GM23248 (cell line): Measurements from ENCODE around the gene TRPM3.

ENCODE experiments used
- EZH2 ChIP-seq: fragments of 200-600 bp; sonication (generic); IDR thresholded peaks from 2 replicates; pipeline ENCODE4 v1.6.1; 2018; ENCODE audit warnings: antibody characterized with exemption, mild to moderate bottlenecking; ENCODE audit not compliant: insufficient read depth, poor library complexity, severe bottlenecking
- EZH2phosphoT487 ChIP-seq: fragments of 200-600 bp; sonication (generic); IDR thresholded peaks from 2 replicates; pipeline ENCODE4 v1.6.1; 2018; ENCODE audit warnings: antibody characterized with exemption, moderate library complexity, mild to moderate bottlenecking, low read depth; ENCODE audit not compliant: insufficient read depth

DNA sequence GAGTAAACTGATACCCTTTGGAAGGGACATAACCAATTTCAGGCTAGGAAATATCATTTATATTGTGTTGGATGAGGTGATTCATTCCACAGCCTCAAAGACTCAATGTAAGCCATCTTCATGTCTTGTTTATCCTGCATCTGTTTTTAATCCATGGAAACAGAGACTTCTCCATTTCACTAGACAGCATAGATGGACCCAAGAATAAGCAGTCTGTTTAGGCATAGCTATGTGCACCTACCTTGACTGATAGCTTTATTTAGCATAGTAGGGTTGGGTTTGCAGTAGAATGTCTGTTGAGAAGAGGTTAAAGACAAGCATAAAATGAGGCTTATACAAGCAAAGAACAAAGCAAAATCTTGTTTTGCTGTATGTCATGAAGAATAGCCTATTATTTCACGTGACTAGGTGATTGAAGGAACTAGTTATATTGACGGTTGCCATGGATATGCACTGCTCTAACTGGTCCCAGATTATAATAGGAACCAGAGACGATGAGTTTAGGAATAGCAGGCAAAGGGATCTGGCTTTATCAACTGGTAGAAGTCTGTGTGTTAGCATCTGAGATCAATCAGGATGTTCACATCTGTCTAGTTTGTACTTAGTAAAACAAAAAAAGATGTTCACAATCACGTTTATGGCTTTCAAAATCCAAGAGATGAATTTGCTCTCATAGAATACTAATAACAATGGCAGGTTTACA, 552.2 kb downstream of the TRPM3 start:
- TF ChIP-seq EZH2 (no peak), EZH2phosphoT487 (no peak)
